ENCODE results near the gene PRRG1. TPM values are rescaled to one million over a fixed set of nuclear protein-coding genes. Genes with fewer than 3 reads are reported as not detected.
"Not testable (repeated sequence)": the region's sequence is repeated elsewhere in the genome, so short reads cannot be mapped to it uniquely, and the experiment has no call there.

PRRG1 gene
- polyA plus RNA-seq (2013, experiment 1 of 2) = 3.2 TPM
- polyA plus RNA-seq (2013, experiment 2 of 2) = 4.2 TPM

DNA sequence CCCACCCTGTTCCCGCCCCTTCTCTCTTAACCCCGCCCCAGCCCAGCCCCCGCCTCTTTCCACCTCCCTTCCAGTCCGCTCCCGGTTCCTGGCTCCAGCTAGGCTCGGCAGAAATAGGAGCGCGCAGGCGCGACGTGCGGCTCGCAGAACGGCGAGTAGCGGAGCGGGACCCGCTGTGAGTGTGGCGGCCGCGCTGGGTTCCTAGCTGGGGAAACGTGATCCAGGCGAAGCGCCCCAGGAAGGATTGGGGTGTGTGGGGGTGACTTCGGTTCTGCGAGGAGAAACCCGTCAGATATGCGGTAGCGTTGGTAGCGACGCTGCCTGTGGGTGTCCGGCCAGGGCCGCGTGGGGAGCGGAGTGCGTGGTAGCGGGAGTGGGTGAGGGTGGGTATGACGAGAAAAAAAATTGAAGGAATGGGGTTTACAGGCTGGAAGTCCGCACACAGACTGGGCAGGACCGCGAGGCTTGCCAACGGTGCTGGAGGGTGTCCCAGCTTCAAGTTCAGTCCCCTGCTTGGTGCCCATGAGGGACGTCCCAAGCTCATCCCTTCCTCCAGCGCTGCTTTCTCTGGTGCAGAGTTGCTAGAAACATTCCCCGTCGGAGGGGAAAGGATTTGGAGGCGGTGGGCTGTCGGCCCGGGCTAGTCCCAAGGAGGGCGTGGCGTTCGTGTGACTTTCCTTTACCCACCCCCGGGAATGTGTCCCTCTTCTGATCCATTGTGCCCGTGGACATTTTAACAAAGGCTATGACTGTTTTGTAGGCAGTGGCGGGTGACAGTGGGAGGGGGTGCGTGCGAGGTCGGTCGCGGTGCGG, at the start of gene PRRG1:
Gene PRRG1 (plus strand): TSS at position 144 of the 813 bp plus-strand sequence. CDS start 56,886 bp downstream, outside the sequence.
- H3K9ac ChIP-seq (ENCODE audit: low read depth, low read length) = peak within 1 kb of the TSS; percentile 79
- H3K36me3 ChIP-seq (ENCODE audit: insufficient read depth, low read length) = no peaks in the 10 kb centered on the region
- peak within 1 kb of the TSS; percentile 95 for H3K4me3 ChIP-seq (ENCODE audit: low read length)
- WGBS = under 1% methylated on average over 56 of the region's 61 CpGs
- no peaks in the 10 kb centered on the region for H3K9me3 ChIP-seq (ENCODE audit: insufficient read depth, low read depth, low read length)
- H3K4me1 ChIP-seq (ENCODE audit: insufficient read depth, low read length) = peaks cover 8% of the 10 kb centered on the region; the same call in 1 of the 2 replicates
- H3K27me3 ChIP-seq (ENCODE audit: insufficient read depth, low read length) = no peaks in the 10 kb centered on the region
- H3K27ac ChIP-seq (ENCODE audit: low read depth, low read length) = peak within 1 kb of the TSS; percentile 63; the same call in 1 of the 2 replicates

- Histone ChIP-seq H3K9me3 (ENCODE audit: insufficient read depth, low read depth, low read length) (no peaks in the 10 kb centered on the region), H3K4me1 (ENCODE audit: insufficient read depth, low read length) (no peaks in the 10 kb centered on the region), H3K9ac (ENCODE audit: low read depth, low read length) (no peak overlapping the region), H3K4me3 (ENCODE audit: low read length) (no peak overlapping the region), H3K27me3 (ENCODE audit: insufficient read depth, low read length) (no peaks in the 10 kb centered on the region), H3K27ac (ENCODE audit: low read depth, low read length) (no peak overlapping the region), H3K36me3 (ENCODE audit: insufficient read depth, low read length) (no peaks in the 10 kb centered on the region)
- WGBS = 75% methylated on average over 1 of the region's 1 CpG
Measured at GRCh38 chrX:37302569-37302968, 46.6 kb upstream of the PRRG1 start.

GRCh38 chrX:37305238-37305637, 43.9 kb upstream of the PRRG1 start:
- H3K9me3 ChIP-seq (ENCODE audit: insufficient read depth, low read depth, low read length); H3K4me3 ChIP-seq (ENCODE audit: low read length); H3K9ac ChIP-seq (ENCODE audit: low read depth, low read length); H3K27ac ChIP-seq (ENCODE audit: low read depth, low read length); H3K27me3 ChIP-seq (ENCODE audit: insufficient read depth, low read length); H3K4me1 ChIP-seq (ENCODE audit: insufficient read depth, low read length); H3K36me3 ChIP-seq (ENCODE audit: insufficient read depth, low read length): not testable (repeated sequence)
- WGBS = no CpG with 5 or more reads among the region's 2 CpGs

DNA sequence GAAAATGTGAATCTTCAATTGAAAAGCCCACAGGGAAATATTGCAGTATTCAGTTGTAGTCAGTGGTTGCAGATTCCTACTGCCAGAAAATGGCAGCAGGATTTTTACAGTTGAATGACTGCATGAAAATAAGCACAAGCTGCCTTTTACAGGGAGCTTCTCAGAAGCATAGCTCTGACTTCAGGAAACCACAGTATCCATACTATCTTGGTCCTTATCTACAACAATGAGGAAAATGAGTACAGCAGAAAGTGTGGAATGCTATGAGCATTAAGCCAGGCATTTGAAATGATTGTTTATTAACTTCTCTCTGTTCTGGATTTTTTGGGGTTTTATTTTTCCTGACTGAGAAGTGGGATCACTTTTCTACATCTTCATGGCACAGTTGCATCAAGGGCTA, 34.6 kb upstream of the PRRG1 start:
- H3K27me3 ChIP-seq (ENCODE audit: insufficient read depth, low read length) = no peaks in the 10 kb centered on the region
- H3K4me1 ChIP-seq (ENCODE audit: insufficient read depth, low read length) = no peaks in the 10 kb centered on the region; the same call in 1 of the 2 replicates
- H3K27ac ChIP-seq (ENCODE audit: low read depth, low read length) = no peak overlapping the region
- no peaks in the 10 kb centered on the region for H3K9me3 ChIP-seq (ENCODE audit: insufficient read depth, low read depth, low read length)
- H3K36me3 ChIP-seq (ENCODE audit: insufficient read depth, low read length) = no peaks in the 10 kb centered on the region
- no peak overlapping the region for H3K9ac ChIP-seq (ENCODE audit: low read depth, low read length)
- no peak overlapping the region for H3K4me3 ChIP-seq (ENCODE audit: low read length)

DNA sequence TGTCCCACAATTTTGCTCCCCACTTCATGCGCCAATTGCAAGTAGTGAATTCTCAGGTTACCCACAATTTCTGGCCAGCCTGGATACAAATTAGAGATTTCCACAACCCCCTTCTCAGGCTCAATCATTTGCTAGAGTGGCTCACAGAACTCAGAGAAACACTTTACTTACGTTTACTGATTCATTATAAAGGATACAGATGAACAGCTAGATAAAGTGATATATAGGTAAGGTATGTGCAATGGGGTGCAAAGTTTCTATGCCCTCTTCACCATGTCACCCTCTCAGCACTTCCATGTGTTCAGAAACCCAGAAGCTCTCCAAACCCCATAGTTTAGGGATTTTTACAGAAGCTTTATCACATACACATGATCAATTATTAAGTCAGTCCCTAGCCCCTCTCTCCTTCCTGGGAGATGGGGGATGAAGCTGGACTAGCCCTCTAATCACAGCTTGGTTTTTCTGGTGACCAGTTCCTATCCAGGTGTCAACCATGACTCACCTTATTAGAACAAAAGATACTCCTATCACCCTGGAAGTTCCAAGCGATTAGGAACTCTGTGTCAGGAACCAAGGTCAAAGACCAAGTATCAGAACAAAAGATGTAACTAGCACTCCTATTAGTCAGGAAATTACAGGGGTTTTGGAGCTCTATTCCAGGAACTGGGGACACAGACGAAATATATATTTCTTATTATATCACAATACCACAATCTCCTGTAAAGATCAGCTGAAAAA, 33.5 kb upstream of the PRRG1 start:
- Histone ChIP-seq H3K9me3 (ENCODE audit: insufficient read depth, low read depth, low read length) (no peaks in the 10 kb centered on the region), H3K27ac (ENCODE audit: low read depth, low read length) (no peak overlapping the region), H3K27me3 (ENCODE audit: insufficient read depth, low read length) (no peaks in the 10 kb centered on the region), H3K4me1 (ENCODE audit: insufficient read depth, low read length) (no peaks in the 10 kb centered on the region; the same call in 1 of the 2 replicates), H3K36me3 (ENCODE audit: insufficient read depth, low read length) (no peaks in the 10 kb centered on the region), H3K9ac (ENCODE audit: low read depth, low read length) (no peak overlapping the region), H3K4me3 (ENCODE audit: low read length) (no peak overlapping the region)
- WGBS = 81% methylated on average over 2 of the region's 4 CpGs

DNA sequence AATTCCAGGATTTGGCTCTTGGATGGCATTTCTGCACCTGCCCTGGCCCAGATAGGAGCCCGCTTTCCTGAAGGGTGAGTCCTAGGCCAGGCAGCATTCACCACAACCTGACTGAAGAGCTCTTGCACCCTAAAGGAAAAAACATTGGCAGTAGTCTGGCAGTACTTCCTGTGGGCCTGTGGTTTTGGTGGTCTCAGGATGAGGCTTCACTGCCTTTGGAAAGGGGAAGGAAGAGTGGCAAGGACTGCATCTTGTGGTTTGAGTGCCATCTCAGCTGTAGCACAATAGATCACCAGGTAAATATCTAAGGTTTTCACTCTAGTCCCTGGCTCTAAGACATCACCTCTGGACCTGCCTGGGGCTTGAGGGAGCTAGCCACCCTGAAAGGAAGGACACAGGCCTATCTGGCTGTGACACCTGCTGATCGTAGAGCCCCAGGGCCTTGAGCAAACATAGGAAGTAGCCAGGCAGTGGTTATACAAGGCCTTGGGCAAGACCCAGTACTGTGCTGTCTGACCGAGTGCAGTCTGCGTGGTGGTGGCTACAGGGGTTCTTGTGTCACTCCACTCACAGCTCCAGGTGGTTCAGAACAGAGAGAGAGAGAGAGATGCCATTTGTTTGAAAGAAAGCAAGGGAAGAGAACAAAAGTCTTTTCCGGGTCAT, 28.5 kb upstream of the PRRG1 start:
- Histone ChIP-seq H3K4me1 (ENCODE audit: insufficient read depth, low read length) (no peaks in the 10 kb centered on the region), H3K9me3 (ENCODE audit: insufficient read depth, low read depth, low read length) (no peaks in the 10 kb centered on the region), H3K9ac (ENCODE audit: low read depth, low read length) (no peak overlapping the region), H3K27me3 (ENCODE audit: insufficient read depth, low read length) (no peaks in the 10 kb centered on the region), H3K36me3 (ENCODE audit: insufficient read depth, low read length) (no peaks in the 10 kb centered on the region), H3K4me3 (ENCODE audit: low read length) (no peak overlapping the region), H3K27ac (ENCODE audit: low read depth, low read length) (no peak overlapping the region)
- 91% methylated on average over 5 of the region's 5 CpGs for WGBS

GRCh38 chrX:37330642-37331041, 18.5 kb upstream of the PRRG1 start:
- WGBS = 95% methylated on average over 1 of the region's 1 CpG
- Histone ChIP-seq H3K36me3 (ENCODE audit: insufficient read depth, low read length) (no peaks in the 10 kb centered on the region), H3K27ac (ENCODE audit: low read depth, low read length) (no peak overlapping the region), H3K27me3 (ENCODE audit: insufficient read depth, low read length) (no peaks in the 10 kb centered on the region), H3K4me3 (ENCODE audit: low read length) (no peak overlapping the region), H3K9ac (ENCODE audit: low read depth, low read length) (no peak overlapping the region), H3K9me3 (ENCODE audit: insufficient read depth, low read depth, low read length) (no peaks in the 10 kb centered on the region), H3K4me1 (ENCODE audit: insufficient read depth, low read length) (no peaks in the 10 kb centered on the region)

DNA sequence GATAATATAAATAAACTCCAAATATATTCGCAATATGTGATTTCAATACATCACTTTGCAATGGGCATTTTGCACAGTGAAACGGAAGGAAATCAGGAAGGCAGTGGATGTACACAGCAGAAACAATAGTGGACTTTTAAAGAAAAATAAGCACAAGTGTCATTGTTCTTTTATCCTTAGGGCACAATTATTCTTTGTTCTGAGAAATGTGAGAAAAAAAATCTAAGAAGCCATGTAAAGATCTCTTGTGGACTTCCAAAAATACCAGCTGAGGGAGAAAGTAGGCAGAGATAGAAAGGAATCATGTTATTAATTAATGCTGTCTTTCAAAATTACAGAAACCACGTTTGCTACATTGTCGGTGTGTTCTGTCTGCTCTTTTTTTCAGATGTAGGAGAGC, 17.6 kb upstream of the PRRG1 start:
- Histone ChIP-seq H3K9me3 (ENCODE audit: insufficient read depth, low read depth, low read length) (no peaks in the 10 kb centered on the region), H3K9ac (ENCODE audit: low read depth, low read length) (no peak overlapping the region), H3K36me3 (ENCODE audit: insufficient read depth, low read length) (no peaks in the 10 kb centered on the region), H3K27me3 (ENCODE audit: insufficient read depth, low read length) (no peaks in the 10 kb centered on the region), H3K4me1 (ENCODE audit: insufficient read depth, low read length) (peaks cover 4% of the 10 kb centered on the region; the same call in 1 of the 2 replicates), H3K27ac (ENCODE audit: low read depth, low read length) (no peak overlapping the region), H3K4me3 (ENCODE audit: low read length) (no peak overlapping the region)
- 90% methylated on average over 2 of the region's 4 CpGs for WGBS

GRCh38 chrX:37332055-37332454, 17.1 kb upstream of the PRRG1 start:
- Histone ChIP-seq H3K27me3 (ENCODE audit: insufficient read depth, low read length) (no peaks in the 10 kb centered on the region), H3K36me3 (ENCODE audit: insufficient read depth, low read length) (no peaks in the 10 kb centered on the region), H3K4me1 (ENCODE audit: insufficient read depth, low read length) (peaks cover 6% of the 10 kb centered on the region; the same call in 1 of the 2 replicates), H3K4me3 (ENCODE audit: low read length) (no peak overlapping the region), H3K9me3 (ENCODE audit: insufficient read depth, low read depth, low read length) (no peaks in the 10 kb centered on the region), H3K27ac (ENCODE audit: low read depth, low read length) (no peak overlapping the region), H3K9ac (ENCODE audit: low read depth, low read length) (no peak overlapping the region)
- WGBS = 100% methylated on average over 1 of the region's 2 CpGs

DNA sequence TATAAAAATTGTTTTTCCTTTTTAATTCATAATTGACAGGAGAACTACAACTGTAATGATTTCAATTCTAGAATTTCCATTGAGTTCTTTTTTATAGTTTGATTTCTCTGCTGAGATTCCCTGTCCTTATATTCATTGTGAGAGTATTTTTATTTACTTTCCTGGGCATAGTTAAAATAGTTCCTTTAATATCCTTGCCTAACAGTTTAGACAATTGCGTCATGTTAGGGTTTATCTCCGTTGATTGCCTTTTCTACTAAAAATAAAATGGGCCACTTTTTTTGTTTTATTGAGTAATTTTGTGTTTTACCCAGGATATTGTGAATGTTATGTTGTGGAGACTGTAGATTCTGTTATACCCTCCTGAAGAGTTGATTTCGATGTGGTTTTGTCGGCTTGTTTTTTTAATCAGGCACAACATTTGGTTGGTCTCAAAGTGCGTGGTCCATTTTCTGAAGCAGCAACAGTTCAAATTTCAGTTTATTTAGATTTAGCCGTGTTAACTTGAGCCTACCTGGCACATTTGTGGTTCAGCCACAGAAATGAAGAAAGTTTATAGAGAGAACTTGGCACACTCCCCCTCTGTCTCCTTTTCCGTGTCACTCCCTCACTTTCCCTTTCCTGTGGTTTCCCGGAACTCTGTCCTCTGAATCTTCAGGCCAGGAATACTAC, 16.0 kb upstream of the PRRG1 start:
- Histone ChIP-seq H3K9me3 (ENCODE audit: insufficient read depth, low read depth, low read length) (no peaks in the 10 kb centered on the region), H3K27ac (ENCODE audit: low read depth, low read length) (no peak overlapping the region), H3K4me3 (ENCODE audit: low read length) (no peak overlapping the region), H3K27me3 (ENCODE audit: insufficient read depth, low read length) (no peaks in the 10 kb centered on the region), H3K36me3 (ENCODE audit: insufficient read depth, low read length) (no peaks in the 10 kb centered on the region), H3K9ac (ENCODE audit: low read depth, low read length) (no peak overlapping the region), H3K4me1 (ENCODE audit: insufficient read depth, low read length) (peaks cover 6% of the 10 kb centered on the region; the same call in 1 of the 2 replicates)
- WGBS = 94% methylated on average over 7 of the region's 8 CpGs
